ENCODE data around the gene SAFB2. TPM values are rescaled to one million over a fixed set of nuclear protein-coding genes. Genes with fewer than 3 reads are reported as not detected.

Gene SAFB2
- total RNA-seq, 1 experiment from 2014 or later, result 76.1 TPM

GRCh38 chr19:5612891-5613865, 9.4 kb downstream of the SAFB2 start:
- no peak overlapping the region for H3K4ac ChIP-seq (ENCODE audit: low read depth, low read length)
- H3K79me2 ChIP-seq (ENCODE audit: insufficient read depth, low read length), result peaks cover 3% of the 10 kb centered on the region; the same call in 1 of the 2 replicates
- no peak overlapping the region for H2BK20ac ChIP-seq (ENCODE audit: low read depth, low read length, poor library complexity, severe bottlenecking)
- WGBS (ENCODE audit: extremely low coverage, insufficient read length, low lambda C conversion rate), result no CpG with 5 or more reads among the region's 15 CpGs
- H3K23me2 ChIP-seq (ENCODE audit: insufficient read length, low read depth, low read length, poor library complexity, severe bottlenecking), result no peaks in the 10 kb centered on the region
- no peaks in the 10 kb centered on the region for H3K4me1 ChIP-seq (ENCODE audit: insufficient read depth, low read length)
- Mint-ChIP-seq H3K36me3 (ENCODE audit: insufficient read depth in 1 of 3, low read depth in 3 of 3) (peaks cover 55 to 93% (median 86%) of the 10 kb centered on the region in 3 experiments; a peak in 6 of 7 replicates), H3K27me3 (ENCODE audit: low read depth) (no peaks in the 10 kb centered on the region), H3K4me3 (no peak overlapping the region), H3K9me3 (no peaks in the 10 kb centered on the region), H3K4me1 (no peaks in the 10 kb centered on the region), H3K27ac (no peak overlapping the region)
- H2BK12ac ChIP-seq (ENCODE audit: insufficient read length, low read depth, low read length), result no peak overlapping the region
- no peak for TF ChIP-seq CTCF (conservative IDR thresholded peaks at IDR 0.05)
- H3K56ac ChIP-seq (ENCODE audit: insufficient read length, low read depth, low read length), result no peak overlapping the region
- no peak overlapping the region for H3K27ac ChIP-seq (ENCODE audit: insufficient read length, low read depth, low read length)
- no peak overlapping the region for H3K18ac ChIP-seq (ENCODE audit: insufficient read length, low read depth, low read length)
- H2BK5ac ChIP-seq (ENCODE audit: insufficient read length, low read length), result no peak overlapping the region
- H2AK5ac ChIP-seq (ENCODE audit: insufficient read length, low read length), result no peak overlapping the region
- H2AFZ ChIP-seq (ENCODE audit: low read length), result no peak overlapping the region
- H4K8ac ChIP-seq (replicated peaks; ENCODE audit: insufficient read length, low read depth, low read length), result no peak overlapping the region
- H3K27me3 ChIP-seq (ENCODE audit: insufficient read depth, low read length), result no peaks in the 10 kb centered on the region
- no peak overlapping the region for H3K14ac ChIP-seq (ENCODE audit: insufficient read depth, low read length)
- no peak overlapping the region for H3T11ph ChIP-seq (ENCODE audit: low read length)
- H3K23ac ChIP-seq (ENCODE audit: insufficient read length, low read depth, low read length), result no peak overlapping the region
- H3K79me1 ChIP-seq (ENCODE audit: insufficient read depth, low read depth, low read length, poor library complexity, severe bottlenecking), result no peaks in the 10 kb centered on the region
- H2BK15ac ChIP-seq (ENCODE audit: low read depth, low read length), result no peak overlapping the region
- no peak overlapping the region for H3K9ac ChIP-seq (ENCODE audit: extremely low read depth, insufficient read length, low read length)
- H2BK120ac ChIP-seq (ENCODE audit: low read depth, low read length, poor library complexity, severe bottlenecking), result no peak overlapping the region
- DNase-seq, result no peak
- no peaks in the 10 kb centered on the region for H3K9me3 ChIP-seq (ENCODE audit: control insufficient read depth, low read depth, low read length)
- H4K5ac ChIP-seq (ENCODE audit: insufficient read length, low read depth, low read length), result no peak overlapping the region
- no peaks in the 10 kb centered on the region for H4K20me1 ChIP-seq (ENCODE audit: control insufficient read depth, insufficient read depth, insufficient read length)
- H4K91ac ChIP-seq (ENCODE audit: insufficient read length, low read depth, low read length), result no peak overlapping the region
- H3K4me2 ChIP-seq (ENCODE audit: insufficient read depth, insufficient read length, low read length), result no peak overlapping the region
